Activated CD4-positive, alpha-beta T cell treated with anti-CD3 and anti-CD28 coated beads for 4 hours (primary cell): Measurements from ENCODE around the gene TIMP2.

Source experiments
- DNase-seq, 2 donors: peaks; one replicate each; pipeline ENCODE4 v3.0.0-alpha.2; 2020

TIMP2 gene

DNA sequence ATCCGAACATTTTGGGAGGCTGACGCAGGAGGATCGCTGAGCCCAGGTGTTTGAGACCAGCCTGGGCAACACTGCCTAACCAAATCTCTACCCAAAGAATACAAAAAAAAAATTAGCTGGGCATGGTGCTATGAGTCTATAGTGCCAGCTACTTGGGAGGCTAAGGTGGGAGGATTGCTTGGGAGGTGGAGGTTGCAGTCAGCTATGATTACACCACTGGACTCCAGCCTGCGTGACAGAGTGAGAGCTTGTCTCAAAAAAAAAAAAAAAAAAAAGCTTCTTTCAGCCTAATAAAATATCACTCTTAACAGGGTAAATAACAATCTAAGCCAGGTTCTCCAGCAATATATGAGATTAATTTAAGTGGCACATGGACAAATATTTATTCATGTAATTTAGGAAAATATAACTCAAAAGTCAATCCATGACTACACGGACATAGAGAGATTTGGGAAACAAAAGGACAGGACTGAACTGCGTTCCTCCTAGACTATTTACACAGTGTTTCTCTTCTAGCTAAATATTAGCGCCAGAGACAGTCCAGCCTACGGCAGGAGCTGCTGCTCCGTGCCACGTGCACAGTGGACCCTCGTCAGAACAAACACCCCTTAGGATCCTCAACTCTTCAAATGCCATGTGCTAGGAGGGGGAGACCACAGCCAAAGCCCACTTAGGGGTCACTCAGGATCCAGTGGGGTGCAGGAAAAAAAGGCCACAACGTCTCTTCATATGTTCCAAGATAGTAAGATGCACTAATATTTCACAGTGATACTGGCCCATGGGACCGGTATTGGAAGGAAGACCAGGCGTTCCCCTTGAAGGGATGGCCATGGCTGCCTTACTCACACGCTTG is 93.3 kb downstream of the TIMP2 start:
- no peak for DNase-seq

DNA sequence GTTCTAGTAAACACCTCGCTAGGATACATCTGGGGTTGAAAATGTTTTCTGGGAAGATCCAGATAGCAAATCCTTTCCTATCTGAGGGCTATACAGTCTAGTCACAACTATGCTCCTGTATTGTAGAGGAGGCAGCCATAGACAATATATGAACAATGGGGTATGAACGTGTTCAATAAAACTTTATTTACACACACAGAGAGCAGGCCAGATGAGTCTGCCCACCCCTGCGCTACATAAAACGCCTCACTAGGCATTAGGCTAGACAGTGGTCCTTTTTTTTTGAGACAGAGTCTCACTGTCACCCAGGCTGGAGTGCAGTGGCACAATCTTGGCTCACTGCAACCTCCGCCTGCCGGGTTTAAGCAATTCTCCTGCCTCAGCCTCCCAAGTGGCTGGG is 95.7 kb downstream of the TIMP2 start:
- no peak for DNase-seq

DNA sequence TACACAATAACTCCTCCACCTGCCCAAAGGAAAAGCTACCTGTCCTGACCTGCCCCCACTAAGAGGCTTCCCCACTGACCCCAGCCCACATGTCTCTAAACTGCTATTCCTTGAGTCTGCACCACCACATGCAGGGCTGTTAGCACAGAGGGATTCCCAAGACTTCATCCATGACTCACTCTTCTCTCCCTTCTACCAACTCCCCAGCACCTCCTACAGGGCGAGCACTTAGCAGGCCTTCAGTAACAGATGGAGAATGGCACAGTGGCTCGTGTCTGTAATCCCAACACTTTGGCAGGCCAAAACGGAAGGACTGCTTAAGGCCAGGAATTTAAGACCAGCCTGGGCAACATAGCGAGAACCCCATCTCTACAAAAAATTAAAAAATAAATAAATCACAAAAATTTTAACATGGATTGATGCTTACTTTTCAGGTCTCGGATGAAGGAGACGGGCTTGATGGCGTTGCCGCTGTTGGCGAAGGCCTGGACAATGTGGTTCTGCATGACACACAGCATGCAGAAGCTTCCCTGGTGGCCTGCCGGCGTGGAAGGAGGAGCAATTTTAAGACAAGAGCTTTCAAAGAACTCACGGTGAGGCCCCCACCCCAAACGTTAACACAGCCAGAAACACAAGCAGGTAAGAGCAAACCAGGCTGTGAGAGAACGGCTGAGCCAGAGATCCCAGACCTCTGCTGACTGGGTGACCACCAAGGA is 96.6 kb downstream of the TIMP2 start:
- peak in 1 of 2 donors; percentile 29 for DNase-seq

DNA sequence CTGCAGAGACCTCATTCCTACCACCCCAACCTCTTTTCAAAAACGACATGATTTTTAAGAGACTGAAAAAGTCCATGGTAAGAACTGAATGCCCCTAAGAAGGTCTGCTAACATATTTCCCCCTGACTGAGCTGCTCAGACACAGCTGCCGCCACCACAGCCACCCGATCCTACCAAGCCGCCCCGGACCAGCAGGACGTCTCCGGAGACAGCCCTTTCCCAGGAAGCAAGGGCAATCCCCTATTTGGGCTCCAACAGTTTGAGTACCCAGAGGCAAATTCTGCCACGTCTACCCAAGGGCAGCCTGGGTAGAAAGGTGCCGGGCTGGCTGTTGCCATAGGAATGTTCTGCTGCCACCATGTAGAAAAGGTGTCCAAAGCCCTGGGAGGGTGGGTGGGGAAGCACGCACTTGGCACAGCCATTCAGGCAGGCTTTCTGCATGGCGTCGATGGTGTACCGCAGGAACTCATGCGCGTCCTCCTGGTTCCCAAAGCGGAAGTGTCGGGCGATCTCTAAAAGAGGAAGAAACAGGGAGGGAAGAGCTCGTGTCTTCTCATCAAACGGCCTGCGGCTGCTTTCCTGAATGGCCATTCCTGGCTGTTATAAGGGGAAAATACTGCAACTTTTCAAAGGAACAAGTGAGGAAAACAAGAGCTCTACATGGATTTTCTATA is 98.2 kb downstream of the TIMP2 start:
- DNase-seq, result no peak

DNA sequence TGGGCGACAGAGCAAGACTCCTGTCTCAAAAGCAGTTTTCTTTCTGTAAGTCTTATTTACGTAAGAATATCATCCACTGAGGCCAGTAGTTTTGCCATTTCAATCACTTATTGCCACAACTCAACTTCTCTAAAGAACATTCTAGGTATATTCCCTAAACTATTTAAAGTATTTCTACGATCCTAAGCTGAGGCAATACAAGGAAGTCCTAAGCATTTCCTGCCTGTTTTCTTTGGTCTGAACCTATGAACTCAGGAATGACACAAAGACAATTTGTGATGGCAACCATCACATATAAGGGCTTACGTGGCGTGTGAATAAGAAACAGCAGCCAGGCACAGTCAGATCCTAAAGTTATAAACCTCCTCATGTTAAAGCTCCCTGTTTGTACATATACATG is 98.8 kb downstream of the TIMP2 start:
- no peak for DNase-seq

DNA sequence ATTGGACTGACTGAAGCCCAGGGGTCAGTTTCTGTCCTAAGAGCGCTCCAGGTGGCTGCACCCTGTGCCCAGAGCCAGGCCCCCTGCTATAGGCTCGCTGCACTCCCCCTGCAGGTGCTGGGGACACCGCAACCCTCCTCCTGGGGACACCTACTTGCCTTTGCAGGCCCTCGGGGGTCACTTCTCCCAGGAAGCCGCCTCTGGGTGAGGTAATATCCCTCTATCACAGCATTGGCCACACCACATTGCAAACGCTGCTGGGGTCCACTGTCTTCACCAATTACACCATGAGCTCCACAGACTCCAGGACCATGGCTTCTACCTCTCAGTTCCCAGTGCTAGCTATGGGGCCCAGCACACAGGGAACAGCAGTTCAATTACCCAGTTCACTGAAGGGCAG is 99.5 kb downstream of the TIMP2 start:
- no peak for DNase-seq

DNA sequence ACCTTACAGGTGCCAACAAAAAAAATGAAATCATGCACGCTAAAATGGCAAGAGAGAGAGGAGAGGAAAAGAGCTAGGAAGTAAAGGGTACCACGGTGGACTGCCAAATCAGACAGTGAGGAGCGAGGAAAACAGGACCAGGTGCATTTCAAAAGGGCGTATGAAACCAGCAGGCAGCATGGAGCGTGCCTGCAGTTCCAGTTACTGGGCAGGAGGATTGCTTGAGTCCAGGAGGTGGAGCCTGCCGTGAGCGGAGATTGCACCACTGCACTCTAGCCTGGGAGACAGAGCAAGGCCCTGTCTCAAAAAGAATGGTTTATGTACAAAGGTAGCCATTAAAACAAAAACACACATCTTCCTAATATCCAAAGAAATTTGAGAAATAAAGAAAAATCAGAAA is 100.9 kb downstream of the TIMP2 start:
- no peak for DNase-seq

DNA sequence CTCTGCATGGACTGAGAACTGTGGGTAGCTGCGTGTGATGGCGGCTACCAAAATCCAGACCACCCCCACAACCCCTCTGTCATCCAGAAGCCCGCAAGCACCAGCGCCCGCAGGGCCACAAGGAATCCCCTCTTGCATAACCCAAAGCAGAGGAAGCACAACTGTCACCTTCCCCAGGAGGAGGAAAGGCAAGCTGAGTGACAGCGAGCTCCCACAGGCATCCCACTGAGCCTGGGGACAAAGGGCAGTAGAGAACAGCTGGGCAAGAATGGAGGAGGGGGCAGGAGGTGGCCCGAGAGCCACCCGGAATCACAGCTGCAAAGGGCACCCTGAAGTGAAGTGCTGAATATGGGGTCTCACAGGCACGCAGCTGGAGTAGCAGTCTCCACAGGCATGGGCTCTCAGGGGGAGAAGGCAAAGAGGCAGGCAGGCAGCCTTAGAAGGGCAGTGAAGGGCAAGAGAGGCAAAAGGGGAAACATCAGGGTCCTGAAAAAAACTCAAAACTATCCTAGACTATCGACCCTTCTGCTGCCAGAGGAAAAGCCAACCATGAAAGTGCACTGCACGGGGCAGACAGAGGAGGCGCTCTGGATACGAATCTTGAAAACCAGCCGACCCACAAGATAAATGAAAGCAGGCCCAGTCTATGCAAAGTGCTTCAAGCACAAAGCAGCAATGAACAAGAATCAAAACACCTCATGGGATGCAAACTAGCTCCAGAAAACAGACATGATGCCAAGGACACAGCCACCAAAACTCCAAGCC is 101.7 kb downstream of the TIMP2 start:
- DNase-seq, result no peak

DNA sequence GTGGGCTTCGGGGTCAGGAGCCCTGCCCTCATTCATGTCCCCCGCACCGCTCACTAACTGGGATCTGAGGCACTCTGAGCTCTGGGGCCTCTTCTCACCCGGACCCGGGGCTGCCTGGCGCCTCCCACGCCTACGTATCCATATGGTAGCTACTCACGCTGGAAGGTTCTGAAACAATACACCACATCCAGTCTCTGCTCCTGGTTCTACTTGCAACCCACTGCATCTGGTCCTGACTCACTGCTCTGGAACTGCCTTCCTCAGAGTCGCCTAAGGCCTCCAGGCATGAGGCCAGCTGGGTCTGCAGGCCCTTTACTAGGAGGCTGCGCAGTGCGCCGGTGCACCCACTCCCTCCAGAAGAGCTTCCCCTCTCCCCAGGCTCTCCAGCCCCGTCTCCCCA is 102.6 kb downstream of the TIMP2 start:
- no peak for DNase-seq

DNA sequence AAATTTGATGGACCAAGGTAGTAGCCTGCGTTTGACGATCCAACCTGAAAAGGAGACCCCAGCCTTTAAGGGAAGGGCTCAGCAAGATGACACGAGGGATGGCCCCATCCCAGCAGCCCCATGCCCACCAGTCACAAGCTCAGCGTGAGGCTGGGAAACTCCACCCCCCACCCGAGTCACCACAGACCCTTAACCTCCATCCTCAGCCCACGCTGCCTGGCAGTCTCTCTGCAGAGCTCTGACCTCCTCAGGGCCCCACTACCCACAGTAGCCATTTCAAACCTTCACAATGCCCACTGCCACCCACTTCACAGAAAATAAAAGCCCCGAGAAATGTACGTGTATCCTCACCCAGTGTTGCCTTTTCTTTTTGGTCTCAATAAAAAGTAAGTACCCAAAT is 103.2 kb downstream of the TIMP2 start:
- DNase-seq, result no peak

DNA sequence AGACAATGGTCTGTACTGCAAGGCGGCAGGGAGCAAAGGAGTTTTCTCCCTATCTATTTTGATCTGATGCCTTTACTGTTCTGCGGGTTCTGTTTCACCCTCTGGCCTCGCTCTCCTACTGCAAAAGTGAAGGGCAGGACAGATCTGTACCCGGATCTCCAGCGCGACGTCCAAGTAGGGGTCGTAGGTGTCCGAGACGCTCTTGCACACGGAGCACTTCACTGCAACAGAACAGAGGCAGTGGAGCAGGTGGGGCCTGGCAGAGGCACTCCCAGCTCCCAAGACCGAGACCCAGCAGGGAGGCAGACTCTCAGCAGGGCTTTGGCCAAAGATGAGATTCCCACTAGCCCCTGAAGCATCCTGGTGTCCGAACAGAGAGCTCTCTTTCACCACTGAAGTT is 104.3 kb downstream of the TIMP2 start:
- DNase-seq, result no peak

DNA sequence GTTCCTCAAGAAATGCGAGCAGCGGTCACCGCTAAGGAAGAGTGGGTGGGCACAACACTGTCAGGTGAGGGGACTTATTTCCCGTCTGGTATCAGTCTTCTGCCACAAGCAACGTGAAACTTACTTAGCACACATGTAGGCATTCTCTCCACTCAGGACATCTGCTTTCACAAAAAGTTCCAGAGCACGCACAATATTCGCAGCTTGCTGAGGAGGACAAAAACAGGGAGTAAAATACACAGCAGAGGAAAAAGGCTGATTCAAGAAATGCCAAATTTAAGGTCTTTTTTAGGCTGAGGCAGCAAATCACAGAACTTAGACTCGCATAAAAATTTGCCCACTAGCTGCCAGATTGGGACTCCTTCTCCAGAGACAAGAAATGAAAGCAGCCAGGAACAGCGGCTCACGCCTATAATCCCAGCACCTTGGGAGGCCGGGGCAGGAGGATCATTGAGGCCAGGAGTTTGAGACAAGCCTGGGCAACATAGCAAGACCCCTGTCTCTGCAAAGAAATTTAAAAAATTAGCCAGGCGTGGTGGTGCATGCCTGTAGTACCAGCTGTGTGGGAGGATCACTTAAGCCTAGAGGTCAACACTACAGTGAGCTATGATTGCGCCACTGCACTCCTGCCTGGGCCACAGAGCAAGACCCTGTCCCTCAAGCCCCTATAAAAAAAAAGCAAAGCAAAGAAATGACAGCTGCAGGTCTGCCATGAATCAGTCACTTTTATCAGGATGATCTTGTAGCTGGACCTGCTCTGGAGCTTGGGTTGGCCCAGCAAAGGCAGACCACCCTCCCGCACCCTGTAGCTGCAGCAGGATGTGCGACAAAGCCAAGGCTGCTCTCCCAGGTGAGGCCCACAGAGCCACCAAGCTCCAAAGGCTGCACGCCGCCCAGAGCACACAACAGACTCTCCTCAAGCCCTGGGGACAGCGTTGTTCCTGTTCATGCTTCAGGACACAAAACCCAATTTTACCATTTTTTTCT is 105.1 kb downstream of the TIMP2 start:
- no peak for DNase-seq

DNA sequence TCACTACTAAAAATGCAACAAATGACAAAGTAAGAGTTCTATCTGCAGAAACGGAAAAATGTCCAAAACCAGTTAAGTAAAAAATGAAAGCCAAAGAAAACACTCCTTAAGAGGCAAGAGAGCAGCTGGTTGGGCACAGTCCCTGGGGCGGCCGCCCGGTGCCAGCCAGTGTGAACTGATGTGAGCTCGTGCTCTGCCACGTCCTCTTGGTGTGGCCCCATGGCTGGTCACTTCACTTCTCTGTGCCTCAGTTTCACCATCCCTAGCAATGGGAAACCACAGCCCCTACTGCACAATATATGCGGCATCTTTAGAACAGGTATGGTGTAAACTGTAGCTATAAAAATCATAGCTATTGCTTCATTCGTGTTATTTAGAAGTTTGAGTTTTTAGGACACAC is 105.8 kb downstream of the TIMP2 start:
- no peak for DNase-seq

DNA sequence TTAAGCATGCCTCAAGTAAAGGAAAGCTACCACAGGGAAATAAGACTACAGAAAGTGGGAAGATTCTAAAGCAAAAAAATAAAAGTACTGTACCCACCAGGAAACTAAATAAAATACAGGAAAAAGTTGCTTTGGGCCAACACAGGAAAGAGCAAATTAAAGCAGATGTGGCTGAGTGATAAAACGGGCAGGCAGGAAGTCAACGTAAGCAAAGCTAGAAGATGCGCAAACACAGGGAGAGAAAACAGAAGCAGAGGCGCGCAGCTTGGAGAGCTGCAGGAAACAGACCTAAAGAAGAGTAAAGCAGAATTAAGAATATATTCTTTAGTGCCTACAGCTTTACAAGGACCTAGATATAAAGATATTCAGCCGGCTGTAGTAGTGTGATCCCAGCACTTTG is 106.3 kb downstream of the TIMP2 start:
- peak; percentile 37 to 39 for DNase-seq

DNA sequence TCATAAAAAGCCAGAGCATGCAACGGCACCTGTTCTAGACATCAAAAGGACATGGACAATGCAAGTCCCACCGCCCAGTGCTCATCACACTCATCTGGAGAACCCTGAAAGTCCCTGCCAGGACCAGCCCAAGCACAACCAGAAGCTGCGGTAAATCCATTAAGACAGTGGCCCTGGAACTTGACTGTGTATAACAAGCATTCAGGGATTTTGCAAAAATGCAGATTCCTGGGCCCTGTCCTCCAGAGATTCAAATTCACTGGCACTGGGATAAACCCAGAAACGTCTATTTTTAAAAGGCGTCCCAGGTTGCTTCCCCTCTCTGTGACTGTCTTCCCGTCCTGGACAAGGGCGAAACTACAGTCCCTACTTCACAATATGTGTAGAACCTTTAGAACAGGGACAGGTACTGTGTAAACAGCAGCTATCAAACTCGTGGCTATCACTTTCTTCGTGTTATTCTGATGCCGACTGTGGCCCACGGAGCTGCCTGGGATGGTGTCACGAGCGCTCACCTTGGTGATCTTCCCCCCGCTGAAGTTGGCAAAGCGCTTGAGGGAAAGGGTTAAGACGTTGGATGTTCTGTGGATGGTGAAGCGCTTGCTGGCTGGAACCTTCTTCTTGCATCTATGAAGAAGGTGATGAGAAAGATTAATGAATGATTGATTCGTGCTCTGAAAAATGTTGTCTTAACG is 106.9 kb downstream of the TIMP2 start:
- no peak for DNase-seq

DNA sequence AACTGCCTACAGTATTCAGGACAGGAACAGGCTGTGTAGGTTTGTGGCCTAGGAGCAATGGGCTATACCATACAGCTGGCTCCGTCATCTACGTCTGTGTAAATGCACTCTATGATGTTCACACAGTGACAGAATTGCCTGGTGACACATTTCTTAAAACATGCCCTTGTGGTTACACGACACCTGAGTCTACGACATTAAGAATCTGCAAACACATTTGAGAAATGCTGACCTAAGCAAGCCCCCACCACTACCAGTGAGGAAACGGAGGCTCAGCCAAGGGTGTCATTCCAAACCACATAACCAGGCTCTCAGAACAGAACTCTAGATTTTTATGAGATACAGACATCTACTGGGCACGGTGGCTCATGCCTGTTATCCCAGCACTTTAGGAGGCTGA is 108.1 kb downstream of the TIMP2 start:
- peak; percentile 50 to 59 for DNase-seq

DNA sequence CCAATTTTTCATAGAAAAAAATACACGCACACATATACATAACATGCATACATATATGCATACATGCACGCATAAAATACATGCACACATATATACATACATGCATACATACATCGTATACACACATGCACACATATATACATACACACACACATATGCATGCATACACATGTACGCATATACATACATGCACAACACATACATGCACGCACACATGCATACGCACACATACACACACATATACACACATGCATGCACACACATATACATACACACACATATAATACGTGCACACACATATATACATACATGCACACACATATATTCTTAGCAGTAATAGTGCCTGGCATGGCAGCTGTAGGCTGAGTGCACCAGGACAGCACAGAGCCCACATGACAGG is 109.5 kb downstream of the TIMP2 start:
- no peak for DNase-seq

DNA sequence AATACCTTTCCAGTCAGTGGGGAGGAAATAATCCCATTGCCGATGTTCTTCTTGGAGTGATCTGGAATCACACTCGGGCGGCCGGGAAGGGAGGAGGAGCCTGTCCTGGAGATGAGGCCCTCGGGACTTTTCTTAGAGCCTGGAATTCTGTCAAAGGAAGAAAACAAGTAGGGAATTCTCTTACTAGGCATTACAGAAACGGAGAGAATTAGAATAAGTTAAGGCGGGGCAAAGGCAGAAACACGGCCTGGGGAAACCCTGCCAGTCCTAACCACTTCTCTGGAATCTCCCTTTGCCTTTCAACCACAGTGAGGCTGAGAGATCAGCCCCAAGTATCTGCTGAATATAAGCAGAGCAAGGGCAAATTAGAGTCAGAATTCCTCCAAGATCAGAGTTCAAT is 112.3 kb downstream of the TIMP2 start:
- no peak for DNase-seq

DNA sequence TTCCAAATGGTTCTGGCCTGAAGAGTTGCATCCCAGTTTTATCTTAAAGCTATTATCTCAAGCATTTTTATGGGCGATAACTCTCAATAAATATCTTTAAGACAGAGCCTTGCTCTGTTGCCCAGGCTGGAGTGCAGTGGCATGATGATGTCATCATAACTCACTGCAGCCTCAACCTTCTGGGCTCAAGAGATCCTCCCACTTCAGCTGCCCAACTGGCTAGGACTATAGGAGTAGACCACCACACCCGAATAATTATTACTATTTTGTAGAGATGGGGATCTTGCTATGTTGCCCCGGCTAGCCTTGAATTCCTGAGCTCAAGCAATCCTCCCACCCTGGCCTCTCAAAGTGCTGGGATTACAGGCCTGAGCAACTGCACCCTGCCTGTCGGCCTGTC is 117.0 kb downstream of the TIMP2 start:
- no peak for DNase-seq

DNA sequence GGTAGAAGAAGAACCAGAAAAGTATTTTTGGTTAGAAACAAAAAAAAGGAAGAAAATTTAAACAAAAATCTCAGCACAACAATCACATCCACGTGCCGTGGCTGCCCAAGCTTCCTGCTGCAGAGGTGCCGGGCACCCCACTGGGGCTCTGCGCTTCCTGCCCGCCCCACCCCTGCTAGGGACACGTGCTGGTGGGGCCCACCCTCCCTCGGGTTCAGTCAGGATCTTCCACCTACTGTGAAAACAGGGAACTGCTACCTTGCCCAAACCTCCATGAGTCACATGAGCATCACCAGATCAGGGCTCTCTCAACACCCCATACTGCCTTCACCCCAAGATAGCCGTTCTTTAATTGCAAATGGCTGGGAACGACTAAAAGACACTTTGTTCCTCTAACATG is 118.7 kb downstream of the TIMP2 start:
- peak in 1 of 2 donors; percentile 63 for DNase-seq

DNA sequence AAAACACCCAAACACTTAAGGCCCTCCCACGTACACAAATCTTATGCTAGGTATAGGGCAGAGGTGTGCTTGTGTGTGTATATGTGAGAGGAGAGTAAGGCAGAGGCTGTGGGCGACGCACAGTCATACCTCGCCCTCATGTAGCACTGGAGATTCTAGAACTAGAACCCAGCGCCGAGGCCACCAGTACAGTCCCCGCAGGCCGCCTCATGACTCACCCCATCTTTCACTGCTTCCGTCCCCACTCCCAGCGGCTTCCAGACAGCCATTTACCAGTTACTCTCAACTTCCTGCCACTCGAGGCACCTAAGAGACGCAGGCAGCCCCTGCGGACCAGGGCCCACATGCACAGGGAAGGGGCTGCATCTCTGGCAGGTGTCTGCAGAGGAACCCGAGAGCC is 119.9 kb downstream of the TIMP2 start:
- peak; percentile 77 to 85 for DNase-seq
